GM18951 (cell line): ENCODE measurements around the gene MYO16.
"Not testable (repeated sequence)": the region's sequence is repeated elsewhere in the genome, so short reads cannot be mapped to it uniquely, and the experiment has no call there.

Source experiments
- POLR2A ChIP-seq: IDR thresholded peaks from 4 replicates; pipeline ENCODE4 v1.6.1; 2011; ENCODE audit warnings: mild to moderate bottlenecking; ENCODE audit not compliant: insufficient read length, insufficient read depth; ENCODE audit errors: extremely low read depth
- in situ Hi-C: fragments of 300-500 bp; cut with MboI; formaldehyde crosslinking; loops from one replicate; pipeline ENCODE4 v1.12.0; 2022; ENCODE audit warnings: low sequenced_read_pairs, mixed read lengths, inconsistent platforms; ENCODE audit not compliant: unreplicated experiment

The MYO16 gene

DNA sequence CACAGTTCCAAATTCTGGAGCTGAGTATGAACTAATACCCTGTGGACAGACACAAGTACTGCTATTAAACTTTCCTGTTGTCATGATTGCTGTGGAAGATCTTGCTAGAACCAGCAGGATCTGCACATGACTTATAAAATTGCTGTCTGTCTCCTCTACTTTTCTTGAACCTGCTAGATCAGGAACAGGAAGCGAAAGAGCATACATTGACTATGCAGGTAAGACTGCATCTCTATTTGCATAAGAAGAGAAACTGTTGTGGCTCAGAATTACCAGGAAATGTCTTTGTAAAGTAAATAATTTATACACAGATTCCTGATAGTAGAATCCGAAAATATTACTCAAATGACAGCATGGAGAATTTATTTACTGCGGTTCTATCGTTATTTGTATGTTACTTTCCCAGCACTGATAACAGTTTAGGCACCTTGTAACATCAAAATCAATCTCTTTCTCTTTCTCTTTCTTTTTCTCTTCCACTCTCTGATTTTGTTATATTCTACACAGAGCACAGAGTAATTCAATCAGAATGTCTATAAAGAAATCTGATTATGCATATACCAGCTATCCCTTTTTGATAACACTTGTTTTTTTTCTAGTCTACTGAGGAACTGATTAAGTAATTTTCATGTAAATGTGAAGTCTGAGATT is 226.5 kb downstream of the MYO16 start:
- in situ Hi-C loops = no loop called here
- TF ChIP-seq POLR2A = no peak

DNA sequence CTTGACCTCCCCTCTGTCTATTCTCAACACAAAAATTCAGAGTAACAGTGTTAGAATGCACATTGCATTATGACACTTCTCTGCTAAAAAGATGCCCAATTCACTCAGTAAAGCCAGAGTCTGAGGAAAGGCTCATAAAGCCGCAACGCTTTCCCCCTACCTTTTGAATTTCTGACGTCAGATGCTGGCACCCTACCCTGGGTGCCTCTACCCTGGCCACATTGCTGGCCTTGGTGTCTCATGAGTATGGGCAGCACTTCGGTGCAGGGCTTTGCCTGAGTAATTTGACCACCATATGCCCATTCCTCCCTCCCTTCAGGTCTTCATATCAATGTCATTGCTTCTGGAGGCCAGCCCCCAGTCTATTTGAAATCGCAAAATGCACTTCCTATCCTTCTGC is 229.3 kb downstream of the MYO16 start:
- in situ Hi-C loops = no loop called here
- no peak for TF ChIP-seq POLR2A

DNA sequence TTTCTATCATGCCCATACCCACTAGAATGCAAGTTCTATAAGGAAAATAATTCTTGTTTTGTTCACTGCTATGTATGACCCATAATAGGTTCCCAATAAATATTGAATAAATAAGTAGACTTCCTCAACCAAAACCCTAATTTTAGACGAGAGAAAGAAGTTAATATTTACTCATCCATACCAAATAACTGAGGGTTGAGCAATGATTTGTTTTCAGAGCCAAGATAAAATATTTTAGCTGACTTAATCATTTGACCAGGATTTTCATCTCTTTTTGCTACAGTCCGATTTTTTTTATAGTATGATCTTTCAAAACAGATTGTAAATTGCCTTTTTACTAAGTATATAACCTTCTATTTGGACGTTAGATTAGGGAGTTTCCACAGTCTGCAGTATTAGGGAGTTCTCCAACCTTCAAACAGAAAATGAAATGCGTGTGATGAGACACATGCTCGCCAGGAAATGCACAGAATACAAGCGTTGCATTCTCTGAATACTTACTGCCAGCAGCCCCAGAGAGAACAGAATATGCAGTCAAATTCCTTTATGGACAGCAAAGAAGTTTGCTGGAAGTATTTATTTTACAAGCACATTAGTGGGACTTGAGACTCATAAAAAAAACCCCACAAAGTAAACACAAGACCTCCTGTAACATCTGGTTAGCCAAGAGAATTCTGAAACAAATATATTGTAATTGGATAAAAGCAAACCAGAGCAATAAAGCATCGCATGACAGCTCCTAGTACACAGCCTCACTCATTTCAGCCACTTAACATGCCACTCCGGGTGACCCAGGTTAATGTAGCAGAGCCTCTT is 230.0 kb downstream of the MYO16 start:
- no peak for TF ChIP-seq POLR2A
- in situ Hi-C loops = no loop called here

DNA sequence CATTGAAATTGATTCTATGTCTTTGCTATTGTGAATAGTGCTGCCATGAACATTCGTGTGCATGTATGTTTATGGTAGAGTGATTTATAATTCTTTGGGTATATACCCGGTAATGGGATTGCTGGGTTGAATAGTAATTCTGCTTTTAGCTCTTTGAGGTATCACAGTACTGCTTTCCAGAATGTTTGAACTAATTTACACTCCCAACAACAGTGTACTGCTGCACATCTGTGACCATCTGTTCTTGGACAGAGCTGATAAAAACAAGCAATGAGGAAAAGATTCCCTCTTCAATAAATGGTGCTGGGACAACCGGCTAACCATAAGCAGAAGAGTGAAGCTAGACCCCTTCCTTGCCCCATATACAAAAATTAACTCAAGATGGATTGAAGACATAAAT is 231.0 kb downstream of the MYO16 start:
- TF ChIP-seq POLR2A = no peak
- in situ Hi-C loops = no loop called here

DNA sequence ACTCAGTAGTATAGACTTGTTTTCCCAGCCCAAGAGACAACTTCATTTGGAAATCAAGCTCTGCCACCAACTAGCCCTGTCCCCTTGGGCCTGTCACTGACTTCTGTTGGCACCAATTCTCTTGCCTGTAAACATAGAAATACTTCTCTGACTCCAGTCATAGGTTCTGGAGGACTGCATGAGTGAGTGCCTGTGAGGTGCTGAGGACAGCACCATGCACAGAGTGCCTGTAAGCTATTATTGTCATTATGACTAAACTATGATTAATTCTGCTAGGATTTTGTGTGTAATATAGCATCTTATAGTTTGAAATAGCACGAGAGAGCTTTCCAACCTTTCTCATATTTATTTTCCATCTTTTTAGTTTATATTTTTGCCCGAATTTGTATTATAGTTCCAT is 247.9 kb downstream of the MYO16 start:
- in situ Hi-C loops = loop anchor here (25.0 kb wide), 1 partner anchor 540 kb away; no protein-coding TSS in a partner anchor
- TF ChIP-seq POLR2A = no peak

DNA sequence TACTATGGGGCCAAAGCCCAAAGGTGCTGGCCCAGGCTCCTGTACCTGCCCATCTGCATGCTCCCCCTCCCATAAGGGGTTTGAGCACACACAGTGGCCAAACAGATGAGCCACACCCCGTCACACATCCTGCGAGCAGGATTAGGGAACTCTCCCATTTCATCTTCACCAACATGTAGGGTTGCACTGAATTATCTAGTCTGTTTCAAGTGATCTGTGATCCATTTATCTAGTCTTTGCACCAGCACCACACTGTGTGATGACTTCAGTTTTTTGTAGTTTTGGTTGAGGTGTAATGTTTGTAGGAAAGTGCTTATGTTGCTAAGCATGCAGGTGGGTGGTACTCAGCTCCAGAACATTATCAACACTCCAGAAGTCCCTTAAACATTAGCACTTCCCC is 249.3 kb downstream of the MYO16 start:
- in situ Hi-C loops = loop anchor here (25.0 kb wide), 1 partner anchor 541 kb away; no protein-coding TSS in a partner anchor
- no peak for TF ChIP-seq POLR2A

DNA sequence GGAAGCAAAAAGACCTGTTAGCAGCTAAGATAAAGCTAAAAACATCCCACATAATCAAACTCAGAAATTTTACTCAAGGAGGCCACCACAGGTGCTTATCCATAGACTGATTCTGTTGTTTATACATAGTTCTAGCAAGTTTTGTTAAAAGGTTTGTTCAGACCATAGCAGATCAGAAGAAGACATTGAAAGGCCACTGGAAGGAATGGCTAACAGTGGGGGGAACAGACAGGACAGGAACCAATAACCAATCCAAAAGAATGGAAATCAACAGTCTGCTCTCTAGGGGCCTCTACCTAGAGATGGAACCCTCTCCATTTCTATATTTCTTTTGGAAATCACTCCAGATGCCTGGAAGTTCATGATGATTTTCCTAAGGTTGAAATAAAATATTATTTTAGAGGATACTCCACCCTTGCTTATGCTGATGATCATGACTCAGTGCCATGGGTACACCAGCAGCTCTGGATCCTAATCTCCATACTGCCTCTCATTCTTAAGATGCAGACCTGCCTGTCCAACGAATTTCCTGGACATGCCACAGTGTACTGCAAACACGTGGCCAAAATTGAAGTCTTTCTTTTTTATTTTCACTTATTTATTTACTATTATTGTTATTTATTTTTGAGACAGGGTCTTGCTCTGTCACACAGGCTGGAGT is 260.0 kb downstream of the MYO16 start:
- no peak for TF ChIP-seq POLR2A
- in situ Hi-C loops = loop anchor here (25.0 kb wide), 1 partner anchor 552 kb away; no protein-coding TSS in a partner anchor

DNA sequence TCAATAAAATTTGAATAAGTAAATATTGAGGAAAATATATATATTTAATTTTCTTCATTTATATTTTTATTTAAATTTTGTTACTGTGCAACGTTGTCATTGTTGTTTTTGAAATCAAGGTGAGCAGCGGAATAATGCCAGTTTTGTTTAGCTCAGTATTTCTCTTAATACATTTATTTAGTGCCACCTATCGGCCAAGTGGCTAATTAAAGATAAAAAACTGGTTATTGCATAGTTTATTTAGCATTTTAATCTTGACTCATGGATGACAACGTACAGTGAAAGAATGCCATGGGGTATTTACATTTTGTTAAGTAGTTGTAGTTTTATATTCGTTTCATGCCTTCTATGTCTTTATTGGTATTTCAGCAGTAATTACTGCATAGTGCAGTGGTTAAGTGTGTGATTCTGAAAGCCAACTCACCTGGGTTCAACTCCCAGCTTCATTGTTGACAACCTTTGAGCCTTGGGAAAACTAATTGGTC is 265.9 kb downstream of the MYO16 start:
- TF ChIP-seq POLR2A = no peak
- in situ Hi-C loops = loop anchor here (25.0 kb wide), 1 partner anchor 558 kb away; no protein-coding TSS in a partner anchor

DNA sequence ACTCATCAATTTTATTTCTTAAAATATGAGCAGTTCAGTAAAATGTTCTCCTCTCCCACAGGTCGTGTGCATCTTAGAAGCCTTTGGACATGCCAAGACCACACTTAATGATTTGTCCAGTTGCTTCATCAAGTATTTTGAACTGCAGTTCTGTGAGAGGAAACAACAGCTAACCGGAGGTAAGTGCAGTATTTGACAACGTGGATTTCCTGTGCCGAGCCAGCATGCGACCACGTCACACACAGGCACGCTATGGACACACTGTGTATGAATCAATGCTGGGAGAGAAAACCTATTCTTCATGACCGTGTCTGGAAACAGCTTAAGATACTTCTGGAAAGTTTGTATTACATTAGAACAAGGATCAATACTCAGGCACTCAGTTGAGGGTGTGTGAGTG is 268.5 kb downstream of the MYO16 start:
- no peak for TF ChIP-seq POLR2A
- in situ Hi-C loops = loop anchor here (25.0 kb wide), 1 partner anchor 561 kb away; no protein-coding TSS in a partner anchor

DNA sequence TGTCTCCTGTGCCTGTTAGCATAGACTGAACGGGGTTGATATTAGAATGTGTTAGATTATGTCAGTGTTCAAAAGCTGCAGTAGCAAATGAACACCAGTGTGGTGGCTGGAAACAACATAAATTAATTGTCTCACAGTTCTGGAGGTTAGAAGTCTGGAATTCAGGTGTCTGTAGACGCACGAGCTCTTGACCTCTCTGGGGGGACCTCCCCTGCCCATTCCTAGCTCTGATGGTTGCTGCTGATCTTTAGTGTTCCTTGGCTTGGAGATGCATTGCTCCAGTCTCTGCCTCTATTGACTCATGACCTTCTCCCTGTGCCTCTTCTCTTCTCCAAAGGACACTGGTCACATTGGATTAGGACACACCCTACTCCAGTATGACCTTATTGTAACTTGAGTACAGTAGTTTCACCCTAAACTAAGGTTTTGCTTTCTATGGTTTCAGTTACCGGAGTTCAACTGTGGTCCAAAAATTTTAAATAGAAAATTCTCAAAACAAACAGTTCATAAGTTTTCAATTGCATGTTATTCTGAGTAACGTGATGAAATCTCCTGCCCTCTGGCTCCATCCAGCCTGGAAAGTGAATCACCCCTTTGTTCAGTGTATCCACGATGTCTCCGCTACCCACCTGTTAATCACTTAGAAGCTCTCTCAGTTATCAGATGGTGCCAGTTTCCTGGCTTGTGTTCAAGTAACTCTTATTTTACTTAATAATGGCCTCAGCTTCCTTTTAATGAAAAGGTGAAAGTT is 273.2 kb downstream of the MYO16 start:
- in situ Hi-C loops = no loop called here

DNA sequence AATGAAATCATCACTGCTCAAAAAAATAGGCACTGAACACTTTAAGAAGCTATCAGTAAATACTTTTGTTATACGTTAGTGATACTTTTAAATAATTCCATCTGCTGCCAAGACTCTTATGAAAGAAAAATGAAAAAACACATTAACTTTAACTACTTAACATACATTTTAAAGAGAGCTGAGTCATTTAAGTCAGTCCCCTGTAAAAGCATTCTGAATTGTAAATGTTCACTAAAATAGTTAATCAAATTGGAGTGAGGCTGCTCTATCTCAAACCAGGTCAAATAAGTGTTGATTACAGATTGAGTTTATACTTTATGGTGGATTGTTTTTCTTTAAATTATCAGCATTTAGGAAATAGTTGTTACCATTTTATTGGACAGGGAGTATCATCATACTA is 274.2 kb downstream of the MYO16 start:
- TF ChIP-seq POLR2A = no peak
- in situ Hi-C loops = no loop called here

More for the DNA sequence above, 273.2 kb downstream of the MYO16 start:
- no peak for TF ChIP-seq POLR2A

DNA sequence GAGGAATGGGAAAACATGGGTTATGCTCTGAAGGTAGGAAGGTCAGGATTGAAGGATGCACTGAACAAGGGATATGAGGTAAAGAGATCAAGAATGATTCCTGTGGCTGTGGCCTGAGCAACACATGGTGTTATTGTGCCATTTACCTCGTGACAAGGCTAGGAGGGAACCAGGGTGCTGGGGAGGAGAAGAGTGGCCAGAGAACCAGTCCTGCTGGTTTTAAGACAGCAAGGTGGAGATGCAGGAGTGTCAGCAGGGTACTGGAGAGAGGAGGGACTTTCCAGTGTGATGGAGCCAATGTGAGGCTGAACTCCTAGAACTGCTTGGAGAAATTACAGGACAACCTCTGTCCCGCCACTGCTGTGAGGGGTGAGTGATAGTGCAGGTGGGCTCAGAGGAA is 282.4 kb downstream of the MYO16 start:
- in situ Hi-C loops = no loop called here
- TF ChIP-seq POLR2A = no peak

DNA sequence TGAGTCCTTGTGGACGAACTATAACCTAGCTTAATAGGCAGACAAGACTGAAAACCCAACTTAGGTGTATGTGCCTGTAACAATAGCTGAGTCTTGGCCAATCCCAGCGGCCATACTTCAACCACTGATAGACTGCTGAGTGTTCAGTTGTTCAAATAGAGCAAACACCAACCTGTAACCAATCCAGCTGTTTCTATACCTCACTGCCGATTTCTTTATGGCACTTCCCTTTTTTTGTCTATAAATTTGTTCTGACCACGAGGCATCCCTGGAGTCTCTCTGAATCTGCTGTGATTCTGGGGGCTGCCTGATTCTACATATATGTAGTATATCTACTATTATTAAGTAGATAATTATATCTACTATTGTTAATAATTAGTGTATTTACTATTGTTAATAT is 284.3 kb downstream of the MYO16 start:
- in situ Hi-C loops = not testable (repeated sequence)
